ENCODE data around the gene XKR3.

GRCh38 chr22:16847271-16847670, 22.1 kb upstream of the XKR3 start:
- TF ChIP-seq, protein P1, sequence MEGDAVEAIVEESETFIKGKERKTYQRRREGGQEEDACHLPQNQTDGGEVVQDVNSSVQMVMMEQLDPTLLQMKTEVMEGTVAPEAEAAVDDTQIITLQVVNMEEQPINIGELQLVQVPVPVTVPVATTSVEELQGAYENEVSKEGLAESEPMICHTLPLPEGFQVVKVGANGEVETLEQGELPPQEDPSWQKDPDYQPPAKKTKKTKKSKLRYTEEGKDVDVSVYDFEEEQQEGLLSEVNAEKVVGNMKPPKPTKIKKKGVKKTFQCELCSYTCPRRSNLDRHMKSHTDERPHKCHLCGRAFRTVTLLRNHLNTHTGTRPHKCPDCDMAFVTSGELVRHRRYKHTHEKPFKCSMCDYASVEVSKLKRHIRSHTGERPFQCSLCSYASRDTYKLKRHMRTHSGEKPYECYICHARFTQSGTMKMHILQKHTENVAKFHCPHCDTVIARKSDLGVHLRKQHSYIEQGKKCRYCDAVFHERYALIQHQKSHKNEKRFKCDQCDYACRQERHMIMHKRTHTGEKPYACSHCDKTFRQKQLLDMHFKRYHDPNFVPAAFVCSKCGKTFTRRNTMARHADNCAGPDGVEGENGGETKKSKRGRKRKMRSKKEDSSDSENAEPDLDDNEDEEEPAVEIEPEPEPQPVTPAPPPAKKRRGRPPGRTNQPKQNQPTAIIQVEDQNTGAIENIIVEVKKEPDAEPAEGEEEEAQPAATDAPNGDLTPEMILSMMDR (IDR thresholded peaks at IDR 0.05): no peak
- TF ChIP-seq POLR2A (IDR thresholded peaks at IDR 0.05): no peak
